Measurements from ENCODE around the gene DNAAF5.

Gene DNAAF5

DNA sequence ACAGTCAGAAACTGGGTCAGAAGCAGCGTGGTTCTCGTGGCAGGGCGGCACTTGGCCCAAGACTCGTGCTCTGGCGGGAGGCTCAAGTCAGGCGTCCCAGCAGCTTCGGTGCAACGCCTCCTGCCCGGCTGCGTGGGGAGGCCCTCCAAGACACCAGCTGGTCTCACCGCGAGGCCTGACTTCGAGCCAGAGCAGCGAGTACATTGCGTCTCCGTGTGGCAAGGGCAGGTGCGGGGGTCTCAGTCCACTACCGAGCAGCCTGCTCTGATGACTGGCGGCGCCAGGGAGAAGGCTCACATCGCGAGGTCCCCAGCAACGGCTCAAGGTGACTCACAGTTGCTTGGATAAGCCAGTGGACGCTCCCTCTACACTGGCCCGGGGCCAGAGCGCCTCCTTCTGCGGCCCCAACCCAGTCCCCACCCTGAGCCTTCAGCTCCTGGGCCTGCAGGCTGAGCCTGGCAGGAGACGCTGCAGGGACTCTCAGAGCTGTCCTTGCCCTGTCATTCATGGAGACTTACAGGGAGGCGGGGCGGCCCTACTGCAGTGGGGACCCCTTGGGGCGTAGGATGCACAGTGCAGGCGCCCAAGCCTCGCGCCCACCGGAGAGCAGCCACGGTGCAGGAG, 42.5 kb downstream of the DNAAF5 start:
- DNase-seq (ENCODE audit: low read depth): no peak

DNA sequence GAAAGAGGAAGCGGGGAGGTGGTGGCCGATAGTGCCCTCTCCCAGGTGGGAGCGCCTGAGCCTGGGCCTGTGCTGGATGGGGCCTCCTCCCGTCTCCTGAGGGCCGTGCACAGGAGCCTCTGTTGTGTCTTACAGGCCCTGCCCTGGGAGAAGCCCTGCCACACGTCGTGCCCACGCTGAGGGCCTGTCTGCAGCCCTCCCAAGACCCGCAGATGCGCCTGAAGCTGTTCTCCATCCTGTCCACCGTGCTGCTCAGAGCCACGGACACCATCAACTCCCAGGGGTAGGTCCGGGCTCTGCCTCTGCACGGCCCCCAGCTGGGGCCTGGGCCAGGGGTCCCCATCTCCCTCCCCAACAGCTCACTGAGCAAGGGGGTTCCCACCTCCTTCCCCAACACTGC, 43.8 kb downstream of the DNAAF5 start:
- no peak for DNase-seq (ENCODE audit: low read depth)

DNA sequence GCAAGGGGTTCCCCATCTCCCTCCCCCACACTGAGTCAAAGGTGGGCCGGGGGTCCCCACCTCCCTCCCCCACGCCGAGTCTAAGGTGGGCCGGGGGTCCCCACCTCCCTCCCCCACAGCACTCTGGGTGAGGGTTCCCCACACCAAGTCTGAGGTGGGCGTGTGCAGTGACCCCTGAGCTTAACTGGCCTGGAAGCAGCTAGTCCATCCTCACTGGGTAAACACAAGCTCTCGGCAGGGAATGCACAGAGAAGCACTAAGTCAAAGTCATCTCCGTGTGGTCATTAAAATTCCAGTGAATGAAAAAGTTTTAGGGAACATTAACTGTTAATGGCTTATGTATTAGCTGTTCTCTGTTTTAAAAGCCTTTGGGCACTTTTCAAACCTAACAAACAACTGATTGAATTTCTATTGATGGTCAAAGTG, 44.3 kb downstream of the DNAAF5 start:
- DNase-seq (ENCODE audit: low read depth): no peak

DNA sequence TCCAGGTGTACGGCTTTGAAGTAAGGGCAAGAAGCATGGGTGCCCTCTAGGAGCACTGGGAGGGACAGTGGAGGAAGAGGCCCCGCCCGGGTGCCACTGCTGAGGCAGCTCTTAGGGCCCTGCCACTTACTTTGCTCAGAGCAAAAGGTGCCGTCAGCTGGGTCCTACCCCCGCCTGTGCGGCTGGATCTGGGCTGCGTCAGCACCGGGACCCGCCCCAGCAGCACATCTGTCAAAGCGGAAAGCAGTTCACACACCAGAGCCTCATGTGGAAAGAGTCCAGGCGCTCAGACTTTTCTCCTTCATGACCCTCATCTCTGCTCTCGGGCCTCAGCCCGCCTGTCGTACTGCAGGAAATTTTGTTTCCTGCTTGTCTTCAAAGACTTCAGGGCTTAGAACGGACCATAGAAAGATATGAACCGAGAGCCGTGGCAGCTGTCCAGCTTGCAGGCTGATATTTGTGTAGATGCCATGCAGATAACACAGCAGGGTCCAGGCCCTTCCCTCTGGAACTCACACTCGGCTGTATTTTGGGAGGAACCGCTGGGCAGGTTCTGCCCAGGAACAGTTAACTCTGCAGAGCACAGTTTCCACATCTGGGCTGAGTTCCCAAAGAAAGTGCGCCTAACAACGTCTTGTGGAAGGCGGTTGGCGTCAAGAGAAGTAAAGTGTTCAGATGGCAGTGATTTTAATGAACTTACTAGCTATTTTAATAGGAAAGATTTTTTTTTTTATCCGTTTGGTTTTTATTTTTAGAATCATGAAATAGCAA, 44.9 kb downstream of the DNAAF5 start:
- DNase-seq (ENCODE audit: low read depth): no peak

DNA sequence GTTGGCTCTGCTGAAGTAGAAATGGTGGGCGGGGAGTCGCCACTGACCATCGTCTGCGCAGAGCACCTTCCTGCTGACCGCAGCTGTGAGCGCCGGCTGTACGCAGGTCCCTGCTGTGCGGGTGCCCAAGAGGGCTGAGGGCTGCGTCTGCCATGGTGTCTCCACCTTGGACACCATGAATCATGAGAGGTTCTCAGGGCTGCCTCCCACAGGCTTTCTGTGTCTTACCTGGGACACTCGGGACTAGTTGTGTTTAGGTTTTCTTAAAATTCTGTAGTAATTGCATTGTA, 45.5 kb downstream of the DNAAF5 start:
- no peak for DNase-seq (ENCODE audit: low read depth)

DNA sequence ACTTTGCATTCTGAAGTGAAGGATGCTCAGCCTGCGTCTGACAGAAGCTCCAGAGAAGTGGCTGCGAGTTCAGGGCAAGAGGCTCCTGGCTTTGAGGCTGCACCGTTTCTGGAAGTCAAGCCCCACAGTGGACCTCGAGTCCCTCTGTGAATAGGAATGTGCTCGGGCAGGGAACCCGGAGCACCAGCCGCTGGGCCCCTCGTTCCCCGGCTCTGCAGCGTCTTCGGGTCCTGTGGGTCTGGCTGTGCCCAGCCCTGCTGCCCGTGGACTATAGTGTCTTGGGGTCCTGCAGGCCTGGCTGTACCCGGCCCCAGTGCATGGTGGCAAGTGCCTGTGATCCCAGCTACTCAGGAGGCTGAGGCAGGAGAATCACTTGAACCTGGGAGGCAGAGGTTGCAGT, 45.9 kb downstream of the DNAAF5 start:
- DNase-seq (ENCODE audit: low read depth): no peak

DNA sequence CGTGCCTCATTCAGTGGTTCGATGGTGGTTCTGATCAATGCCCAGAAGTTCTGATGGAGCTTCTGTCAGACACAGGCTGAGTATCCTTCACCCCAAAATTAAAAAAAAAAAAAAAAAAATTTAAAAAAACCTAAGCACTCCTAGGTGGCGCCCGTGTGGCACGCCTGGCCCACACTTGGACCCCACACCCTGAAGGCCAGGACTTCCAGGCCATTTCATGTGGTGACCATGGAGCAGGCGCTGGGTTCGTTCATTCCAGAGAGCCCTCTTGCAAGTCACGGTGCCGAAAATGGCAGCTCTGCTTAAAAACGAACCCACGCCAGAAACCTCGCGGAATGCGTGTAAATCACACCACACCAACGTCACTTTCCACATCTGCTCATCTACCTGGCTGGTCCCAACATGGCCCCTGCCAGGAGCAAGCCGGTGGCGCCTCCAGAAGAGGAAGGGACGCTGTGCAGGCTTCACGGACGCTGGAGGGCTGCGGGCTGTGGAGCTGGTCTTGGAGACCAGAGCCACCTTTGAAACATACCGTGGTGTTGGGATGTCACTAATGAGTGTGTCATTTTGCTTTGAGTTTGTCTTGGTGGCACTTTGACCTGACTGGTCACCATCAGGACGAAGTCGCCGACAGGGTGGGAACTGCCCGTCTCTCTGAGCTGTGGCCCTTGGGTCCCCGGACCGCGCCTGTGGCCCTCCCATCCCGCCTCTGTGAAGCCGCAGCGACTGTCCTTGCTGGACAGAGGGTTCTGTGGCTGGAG, 46.5 kb downstream of the DNAAF5 start:
- DNase-seq (ENCODE audit: low read depth): no peak

DNA sequence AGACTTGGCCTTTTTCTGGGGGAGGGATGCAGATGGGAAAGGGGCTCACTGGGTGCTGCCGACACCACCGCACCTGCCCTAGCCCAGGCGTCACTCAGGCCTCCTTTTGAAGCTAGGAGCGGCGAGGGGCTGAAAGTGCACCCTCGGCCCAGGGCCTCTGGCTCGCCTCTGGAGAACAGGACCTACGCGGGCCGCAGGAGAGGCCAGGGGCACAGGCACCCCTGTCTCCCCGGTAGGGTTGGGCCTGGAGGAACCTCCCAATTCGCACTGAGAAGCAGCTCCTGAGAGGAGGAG, 47.1 kb downstream of the DNAAF5 start:
- no peak for DNase-seq (ENCODE audit: low read depth)

DNA sequence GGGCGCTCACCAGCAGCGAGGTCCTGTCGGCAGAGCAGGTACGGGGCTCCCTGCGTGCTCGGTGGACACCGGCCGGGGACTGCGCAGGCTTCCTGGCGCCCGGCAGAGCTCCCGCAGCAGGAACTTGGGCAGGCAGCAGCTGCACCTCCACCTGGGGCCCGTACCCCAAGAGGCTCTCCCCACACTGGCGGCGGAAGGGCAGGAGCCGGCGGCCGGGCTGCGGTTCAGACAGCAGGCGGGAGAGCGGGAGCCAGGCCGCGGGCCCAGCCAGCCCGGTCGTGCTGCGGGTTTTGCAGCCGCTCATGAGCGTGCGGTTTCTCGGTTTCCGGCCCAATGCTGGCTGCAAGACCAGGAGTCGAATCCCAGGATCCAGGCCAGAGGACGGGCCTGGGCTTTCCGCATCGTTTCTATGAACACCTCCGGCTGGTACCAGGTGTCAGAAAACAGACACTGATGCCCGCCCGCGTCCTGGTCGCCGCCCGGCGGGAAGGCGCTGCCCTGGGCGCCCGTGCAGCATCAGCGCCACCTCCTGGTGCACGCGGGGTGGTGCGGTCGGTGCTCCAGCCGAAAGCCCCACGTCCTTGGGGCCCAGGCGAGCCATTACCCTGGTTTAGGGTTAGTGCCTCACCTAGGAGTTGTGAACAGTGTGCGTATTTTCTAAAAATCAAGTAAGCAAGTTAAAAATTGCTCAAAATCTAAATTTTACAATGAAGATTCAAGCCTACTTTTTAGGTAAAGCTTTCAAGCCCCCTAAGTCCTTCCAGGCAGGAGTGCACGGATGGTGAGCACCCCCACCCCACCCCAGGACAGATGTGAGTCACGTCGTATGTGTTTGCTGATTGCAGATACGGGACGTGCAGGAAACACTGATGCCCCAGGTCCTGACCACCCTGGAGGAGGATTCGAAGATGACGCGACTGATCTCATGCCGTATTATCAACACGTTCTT, 47.9 kb downstream of the DNAAF5 start:
- peak; percentile 26 for DNase-seq (ENCODE audit: low read depth)

DNA sequence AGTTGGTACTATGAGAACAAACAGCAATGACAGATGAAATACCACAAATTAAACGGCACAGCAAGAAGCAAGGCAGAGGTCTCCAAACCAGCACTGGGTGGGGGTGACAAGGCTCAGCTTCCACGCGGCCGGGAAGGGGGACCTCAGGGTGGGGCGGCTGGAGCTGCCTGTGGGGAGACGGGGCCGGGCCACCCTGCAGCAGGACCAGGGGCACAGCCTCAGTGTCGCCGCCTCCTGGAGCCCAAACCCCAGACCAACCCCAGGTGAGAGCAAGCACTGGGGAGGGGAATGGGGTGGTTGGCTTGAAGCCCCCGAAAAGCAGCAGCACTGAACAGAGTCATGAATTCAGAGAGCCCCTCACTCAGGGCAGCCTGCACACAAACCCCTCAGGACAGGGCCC, 49.9 kb downstream of the DNAAF5 start:
- DNase-seq (ENCODE audit: low read depth): no peak

DNA sequence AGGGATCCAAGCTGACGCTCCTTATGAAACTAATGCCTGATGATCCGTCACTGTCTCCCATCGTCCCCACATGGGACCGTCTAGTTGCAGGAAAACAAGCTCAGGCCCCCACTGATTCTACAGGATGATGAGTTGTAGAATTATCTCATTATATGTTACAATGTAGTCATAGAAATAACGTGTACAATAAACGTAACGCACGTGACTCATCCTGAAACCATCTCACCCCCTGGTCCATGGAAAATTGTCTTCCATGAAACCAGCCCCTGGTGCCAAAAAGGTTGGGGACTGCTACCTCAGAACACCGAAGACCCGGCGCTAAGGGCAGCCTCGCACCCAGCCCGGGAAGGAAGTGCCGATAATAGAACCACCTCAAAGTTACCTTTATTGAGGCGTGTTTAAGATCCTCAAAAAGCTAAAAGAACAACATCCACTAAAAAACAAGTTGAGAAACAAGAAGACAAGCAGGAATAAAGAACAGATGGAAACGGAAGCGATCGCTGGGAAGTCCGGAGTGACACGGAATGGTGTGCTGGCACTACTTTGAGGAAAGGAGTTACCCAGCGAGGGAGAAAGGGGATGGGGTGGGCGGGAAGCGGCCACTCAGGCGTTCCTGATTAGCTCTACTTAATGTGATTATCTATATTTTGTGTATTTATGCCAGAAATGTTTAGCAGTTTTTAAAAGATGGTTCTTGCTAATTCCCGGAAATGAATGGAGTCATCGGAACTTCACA, 50.7 kb downstream of the DNAAF5 start:
- DNase-seq (ENCODE audit: low read depth): no peak

DNA sequence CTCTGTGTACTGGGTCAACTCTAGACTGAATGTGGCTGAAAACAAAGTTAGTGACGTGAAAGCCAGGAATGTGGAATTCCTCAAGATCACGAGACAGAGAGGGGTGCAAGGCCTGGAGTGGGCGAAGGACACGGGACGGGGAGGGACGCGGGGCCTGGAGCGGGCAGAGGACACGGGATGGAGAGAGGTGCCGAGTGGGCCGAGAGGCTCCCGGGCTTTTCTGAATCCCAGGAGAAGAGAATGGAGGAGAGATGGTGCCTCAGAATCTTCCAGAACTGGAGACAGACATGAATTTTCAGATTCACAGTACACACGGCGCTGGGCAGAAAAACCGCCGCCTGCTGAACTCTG, 51.2 kb downstream of the DNAAF5 start:
- DNase-seq (ENCODE audit: low read depth): no peak

DNA sequence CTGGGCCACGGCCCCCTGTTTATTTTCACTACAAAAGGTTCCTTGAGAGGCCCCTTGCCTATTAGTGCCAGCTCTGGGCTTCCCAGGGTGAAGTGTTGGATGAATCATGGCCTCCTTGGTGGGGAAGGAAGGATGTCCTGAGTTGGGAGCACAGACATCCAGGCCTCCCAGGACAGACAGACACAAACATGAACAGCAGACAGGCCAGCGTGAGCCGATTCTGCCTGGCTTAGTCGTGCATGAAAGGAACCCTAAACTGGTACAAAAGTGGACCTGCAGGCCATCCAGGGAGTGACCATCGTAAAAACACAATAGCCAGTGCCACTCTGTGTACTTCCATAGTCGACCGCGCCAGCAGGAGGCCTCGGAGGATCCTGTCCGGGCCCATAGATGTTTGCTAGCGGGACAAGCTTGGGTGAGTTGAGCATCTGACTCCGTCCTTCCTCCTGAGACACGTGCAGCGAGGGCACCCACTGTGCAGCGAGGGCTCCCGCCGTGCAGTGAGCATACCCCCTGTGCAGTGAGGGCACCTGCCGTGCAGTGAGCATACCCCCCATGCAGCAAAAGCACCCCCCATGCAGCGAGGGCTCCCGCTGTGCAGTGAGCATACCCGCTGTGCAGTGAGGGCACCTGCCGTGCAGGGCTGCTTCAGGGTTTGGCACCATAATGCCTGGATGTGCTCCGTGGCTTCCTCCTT, 51.9 kb downstream of the DNAAF5 start:
- DNase-seq (ENCODE audit: low read depth): no peak

DNA sequence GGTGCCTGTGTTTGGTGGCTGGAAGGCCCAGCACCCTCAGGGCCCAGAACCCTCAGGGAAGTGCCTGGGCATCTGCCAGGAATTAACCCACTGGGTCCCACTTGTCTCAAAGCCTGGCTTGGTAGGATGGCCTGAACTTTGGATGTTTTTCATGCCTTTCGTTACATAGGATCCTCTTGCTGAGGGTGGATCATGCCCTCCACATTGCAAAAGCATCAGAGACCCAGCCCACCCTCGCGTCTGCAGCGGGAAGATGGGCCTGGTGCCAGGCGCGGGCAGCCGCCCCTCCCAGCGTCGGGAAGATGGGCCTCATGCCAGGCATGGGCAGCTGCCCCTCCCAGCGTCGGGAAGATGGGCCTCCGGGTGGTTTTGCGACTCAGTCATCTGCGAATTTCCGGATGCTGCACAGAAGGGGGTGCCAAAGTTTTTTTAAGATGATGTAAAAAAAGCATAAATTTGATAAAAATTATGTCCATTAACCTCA, 52.5 kb downstream of the DNAAF5 start:
- DNase-seq (ENCODE audit: low read depth): no peak

DNA sequence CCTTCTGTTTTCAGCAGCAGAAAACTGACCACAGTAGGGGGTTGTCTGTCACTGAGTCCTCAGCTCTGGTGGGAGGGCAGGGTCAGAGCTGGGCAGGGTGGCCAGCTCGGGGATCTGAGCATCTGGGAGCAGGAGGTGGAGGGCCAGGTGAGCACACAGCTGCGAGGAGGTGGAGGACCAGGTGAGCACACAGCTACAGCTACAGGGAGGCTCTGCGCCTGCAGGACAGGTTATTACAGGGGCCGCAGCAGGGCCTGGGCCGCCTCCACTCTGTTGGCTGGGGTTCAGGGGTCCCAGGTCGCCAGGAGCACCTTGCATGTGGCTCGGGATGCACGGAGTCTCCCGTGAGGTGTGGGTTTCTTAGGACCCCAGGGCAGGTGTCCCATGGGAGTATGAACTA, 53.0 kb downstream of the DNAAF5 start:
- no peak for DNase-seq (ENCODE audit: low read depth)

DNA sequence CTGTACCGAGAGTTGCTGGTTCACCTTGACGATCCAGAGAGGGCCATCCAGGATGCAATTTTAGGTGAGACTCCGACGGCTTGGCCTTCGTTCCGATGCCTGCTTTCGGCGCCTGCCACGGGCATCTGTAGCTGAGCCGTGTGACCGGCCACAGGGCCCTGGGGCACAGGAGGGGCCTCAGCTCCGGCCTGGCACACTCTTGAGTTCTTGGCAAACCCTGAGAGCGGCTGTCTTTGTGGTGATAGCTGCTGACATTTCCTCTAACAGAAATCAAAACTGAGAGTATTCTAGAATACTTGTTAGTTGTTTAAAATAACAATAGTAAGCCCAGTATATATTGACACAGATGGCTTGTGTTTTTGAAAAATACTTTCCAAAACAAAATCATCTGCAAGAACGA, 53.6 kb downstream of the DNAAF5 start:
- DNase-seq (ENCODE audit: low read depth): no peak

DNA sequence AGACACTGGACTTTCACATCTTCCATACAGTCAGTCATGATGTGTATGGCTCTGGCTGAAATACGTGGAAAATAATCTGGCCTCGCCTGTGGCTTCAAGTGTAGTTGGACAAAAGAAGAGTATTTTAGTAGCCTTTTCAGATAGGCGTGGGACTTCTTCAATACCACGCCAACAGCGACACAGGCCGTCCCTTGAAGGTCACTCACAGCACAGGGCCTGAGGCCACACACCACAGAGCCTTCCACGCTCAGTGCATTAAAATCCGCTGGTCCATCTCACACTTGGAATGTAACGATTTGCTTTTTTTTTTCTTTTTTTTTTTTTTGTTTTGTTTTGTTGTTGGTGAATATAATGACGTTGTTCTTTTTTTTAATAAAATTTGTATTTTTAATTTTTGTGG, 54.0 kb downstream of the DNAAF5 start:
- no peak for DNase-seq (ENCODE audit: low read depth)

DNA sequence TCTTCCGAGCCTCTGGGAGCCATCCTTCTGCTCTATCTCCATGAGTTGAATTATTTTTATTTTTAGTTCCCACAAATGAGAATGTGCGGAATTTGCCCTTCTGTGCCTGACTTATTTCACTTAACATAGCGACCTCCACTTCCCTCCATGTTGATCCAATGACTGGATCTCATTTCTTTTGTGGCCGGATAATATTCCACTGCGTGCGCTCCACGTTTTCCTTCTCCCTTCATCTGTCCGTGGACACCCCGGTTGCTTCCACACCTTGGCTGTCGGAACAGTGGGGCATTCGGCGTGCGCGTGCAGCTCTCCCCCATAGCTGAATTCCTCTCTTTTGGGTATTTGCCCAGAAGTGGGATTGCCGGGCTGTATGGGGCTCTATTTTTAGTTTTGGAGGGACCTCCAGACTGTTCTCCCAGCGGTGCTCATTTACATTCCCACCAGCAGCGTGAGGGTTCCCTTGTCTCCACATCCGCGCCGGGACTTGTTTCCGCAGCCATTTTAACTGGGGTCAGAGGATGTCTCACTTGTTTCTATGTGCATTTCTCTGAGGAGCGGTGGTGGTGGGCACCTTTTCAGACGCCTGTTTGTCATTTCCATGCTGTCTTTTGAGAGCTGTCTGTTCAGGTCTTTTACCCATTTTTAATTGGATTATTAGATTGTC, 54.8 kb downstream of the DNAAF5 start:
- no peak for DNase-seq (ENCODE audit: low read depth)

DNA sequence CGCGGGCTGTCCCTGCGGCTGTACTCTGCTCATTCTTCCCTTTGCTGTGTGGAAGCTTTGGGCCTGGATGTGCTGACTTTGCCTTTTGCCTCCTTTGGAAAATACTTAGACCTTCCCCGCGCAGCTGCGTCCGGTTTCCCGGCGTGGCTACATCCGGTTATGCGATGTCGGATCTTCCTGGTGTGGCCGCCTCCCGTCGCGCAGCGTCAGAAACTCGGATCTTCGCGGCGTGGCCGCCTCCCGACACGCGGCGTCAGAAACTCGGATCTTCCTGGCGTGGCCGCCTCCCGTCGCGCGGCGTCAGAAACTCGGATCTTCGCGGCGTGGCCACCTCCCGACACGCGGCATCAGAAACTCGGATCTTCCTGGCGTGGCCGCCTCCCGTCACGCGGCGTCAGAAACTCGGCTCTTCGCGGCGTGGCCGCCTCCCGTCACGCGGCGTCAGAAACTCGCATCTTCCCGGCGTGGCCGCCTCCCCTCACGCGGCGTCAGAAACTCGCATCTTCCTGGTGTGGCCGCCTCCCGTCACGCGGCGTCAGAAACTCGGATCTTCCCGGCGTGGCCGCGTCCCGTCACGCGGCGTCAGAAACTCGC, 55.5 kb downstream of the DNAAF5 start:
- DNase-seq (ENCODE audit: low read depth): no peak

Measured in T-helper 22 cell (primary cell).